HEK293 (cell line): Measurements from ENCODE around the gene PBXIP1.
A peak's percentile ranks its signal among the peaks of the same experiment; 100 is the strongest.

Experiments used
- CTCF ChIA-PET: fragments of 350-600 bp; formaldehyde crosslinking; extraction: SDS; loops from one replicate; lab custom pipeline; 2021; ENCODE audit warnings: antibody characterized with exemption; lab: Yijun Ruan, JAX
- POLR2A ChIA-PET: fragments of 300-600 bp; formaldehyde crosslinking; extraction: SDS; loops from one replicate; lab custom pipeline; 2020; ENCODE audit warnings: antibody characterized with exemption, inconsistent platforms; lab: Yijun Ruan, JAX
- H3K27ac ChIP-seq: fragments of 200-500 bp; sonication (Bioruptor generic); 2 replicates; pipeline ENCODE4 v1.5.1; 2014; ENCODE audit warnings: low read depth, low read length, control low read depth, inconsistent platforms; ENCODE audit errors: extremely low read depth
- H3K36me3 ChIP-seq, 2 experiments: fragments of 200-500 bp in 1 of 2; sonication (Bioruptor generic) in 1 of 2; 1 replicate in 1 of 2; 2 replicates in 1 of 2; pipeline ENCODE4 v1.5.1; 2014 to 2017; ENCODE audit warnings: inconsistent platforms in 2 of 2, low read length in 2 of 2; ENCODE audit not compliant: control insufficient read depth in 2 of 2, insufficient read depth in 1 of 2
- H3K4me1 ChIP-seq: fragments of 200-500 bp; sonication (Bioruptor generic); 2 replicates; pipeline ENCODE4 v1.5.1; 2014; ENCODE audit warnings: mild to moderate bottlenecking, low read length, inconsistent platforms; ENCODE audit not compliant: control insufficient read depth, insufficient read depth
- H3K4me3 ChIP-seq: 2 replicates; pipeline ENCODE4 v1.5.1; 2011; ENCODE audit warnings: low read depth, mild to moderate bottlenecking, control low read depth, low read length, moderate library complexity
- H3K9me3 ChIP-seq: fragments of 200-500 bp; sonication (Bioruptor generic); 2 replicates; pipeline ENCODE4 v1.5.1; 2014; ENCODE audit warnings: low read depth, low read length, inconsistent platforms; ENCODE audit not compliant: control insufficient read depth, insufficient read depth
- FEZF1 ChIP-seq: fragments of 450-650 bp; formaldehyde crosslinking; IDR thresholded peaks from 2 replicates; pipeline ENCODE4 v1.5.1; 2016; ENCODE audit warnings: missing biosample characterization, missing genetic modification characterization
- HOXC10 ChIP-seq: sonication (generic); formaldehyde crosslinking; IDR thresholded peaks from 2 replicates; pipeline ENCODE4 v1.8.1; 2023; ENCODE audit warnings: mild to moderate bottlenecking, missing genetic modification reagents
- KLF16 ChIP-seq: fragments of 450-650 bp; formaldehyde crosslinking; IDR thresholded peaks from 2 replicates; pipeline ENCODE4 v1.5.1; 2017; ENCODE audit warnings: missing biosample characterization, missing genetic modification characterization
- TCF7L2 ChIP-seq: IDR thresholded peaks from 2 replicates; pipeline ENCODE4 v1.6.1; 2011; ENCODE audit warnings: low read depth, mild to moderate bottlenecking, inconsistent platforms, low read length, moderate library complexity, borderline replicate concordance
- ZBTB48 ChIP-seq: fragments of 450-650 bp; formaldehyde crosslinking; IDR thresholded peaks from 2 replicates; pipeline ENCODE4 v1.5.1; 2016; ENCODE audit warnings: missing biosample characterization, missing genetic modification characterization
- ZFHX2 ChIP-seq: fragments of 450-650 bp; formaldehyde crosslinking; conservative IDR thresholded peaks from 2 replicates; pipeline ENCODE4 v1.5.1; 2016; ENCODE audit warnings: missing biosample characterization, missing genetic modification characterization
- ZNF146 ChIP-seq: fragments of 450-650 bp; formaldehyde crosslinking; IDR thresholded peaks from 2 replicates; pipeline ENCODE4 v1.5.1; 2016; ENCODE audit warnings: missing biosample characterization, missing genetic modification characterization
- ZNF19 ChIP-seq: fragments of 450-650 bp; formaldehyde crosslinking; IDR thresholded peaks from 2 replicates; pipeline ENCODE4; 2016; ENCODE audit warnings: missing biosample characterization, missing genetic modification characterization, low read depth
- ZNF211 ChIP-seq: fragments of 450-650 bp; formaldehyde crosslinking; IDR thresholded peaks from 2 replicates; pipeline ENCODE4 v1.5.1; 2016; ENCODE audit warnings: low read depth, missing biosample characterization, missing genetic modification characterization
- ZNF24 ChIP-seq: fragments of 450-650 bp; formaldehyde crosslinking; IDR thresholded peaks from 2 replicates; pipeline ENCODE4 v1.5.1; 2016; ENCODE audit warnings: missing biosample characterization, missing genetic modification characterization
- ZNF350 ChIP-seq: fragments of 450-650 bp; formaldehyde crosslinking; IDR thresholded peaks from 2 replicates; pipeline ENCODE4 v1.5.0; 2017; ENCODE audit warnings: missing biosample characterization, mild to moderate bottlenecking, missing genetic modification characterization
- ZNF423 ChIP-seq: fragments of 450-650 bp; formaldehyde crosslinking; IDR thresholded peaks from 2 replicates; pipeline ENCODE4 v1.5.1; 2016; ENCODE audit warnings: missing biosample characterization, missing genetic modification characterization
- ZNF433 ChIP-seq: fragments of 450-650 bp; formaldehyde crosslinking; IDR thresholded peaks from 2 replicates; pipeline ENCODE4 v1.5.1; 2016; ENCODE audit warnings: missing biosample characterization, missing genetic modification characterization, low read depth
- ZNF510 ChIP-seq: fragments of 450-650 bp; formaldehyde crosslinking; IDR thresholded peaks from 2 replicates; pipeline ENCODE4 v1.5.1; 2018; ENCODE audit warnings: mild to moderate bottlenecking, missing genetic modification characterization, missing biosample characterization; ENCODE audit not compliant: insufficient replicate concordance
- ZNF521 ChIP-seq: fragments of 450-650 bp; formaldehyde crosslinking; IDR thresholded peaks from 2 replicates; pipeline ENCODE4 v1.5.1; 2017; ENCODE audit warnings: missing biosample characterization, mild to moderate bottlenecking, missing genetic modification characterization
- ZNF544 ChIP-seq: fragments of 450-650 bp; formaldehyde crosslinking; IDR thresholded peaks from 2 replicates; pipeline ENCODE4 v1.5.0; 2017; ENCODE audit warnings: missing biosample characterization, missing genetic modification characterization
- ZNF561 ChIP-seq: fragments of 450-650 bp; IDR thresholded peaks from 2 replicates; pipeline ENCODE4 v1.5.1; 2018; ENCODE audit warnings: missing biosample characterization, missing genetic modification characterization, borderline replicate concordance
- ZNF571 ChIP-seq: fragments of 450-650 bp; formaldehyde crosslinking; IDR thresholded peaks from 2 replicates; pipeline ENCODE4 v1.5.0; 2017; ENCODE audit warnings: missing biosample characterization, missing genetic modification characterization
- ZNF664 ChIP-seq: fragments of 450-650 bp; formaldehyde crosslinking; IDR thresholded peaks from 2 replicates; pipeline ENCODE4 v1.5.1; 2016; ENCODE audit warnings: missing biosample characterization, missing genetic modification characterization
- ZNF677 ChIP-seq: fragments of 450-650 bp; IDR thresholded peaks from 2 replicates; pipeline ENCODE4 v1.5.0; 2018; ENCODE audit warnings: missing biosample characterization, mild to moderate bottlenecking, missing genetic modification characterization, moderate library complexity
- ZNF776 ChIP-seq: fragments of 450-650 bp; formaldehyde crosslinking; IDR thresholded peaks from 2 replicates; pipeline ENCODE4 v1.5.0; 2017; ENCODE audit warnings: missing biosample characterization, missing genetic modification characterization, borderline replicate concordance
- ZNF830 ChIP-seq: fragments of 450-650 bp; IDR thresholded peaks from 2 replicates; pipeline ENCODE4 v1.5.0; 2018; ENCODE audit warnings: missing biosample characterization, missing genetic modification characterization, low read depth, mild to moderate bottlenecking, moderate library complexity
- TF ChIP-seq, protein P1 (sequence below): fragments of 450-650 bp; formaldehyde crosslinking; optimal IDR thresholded peaks from 2 replicates; pipeline ENCODE3; 2016; ENCODE audit warnings: missing biosample characterization, mild to moderate bottlenecking, missing genetic modification characterization
- TF ChIP-seq, protein P2 (sequence below): fragments of 450-650 bp; formaldehyde crosslinking; IDR thresholded peaks from 2 replicates; pipeline ENCODE4 v1.5.1; 2016; ENCODE audit warnings: missing biosample characterization, missing genetic modification characterization
- TF ChIP-seq, protein P3 (sequence below): fragments of 450-650 bp; formaldehyde crosslinking; IDR thresholded peaks from 2 replicates; pipeline ENCODE4 v1.5.1; 2016; ENCODE audit warnings: missing biosample characterization, missing genetic modification characterization
- TF ChIP-seq, protein P4 (sequence below): fragments of 450-650 bp; formaldehyde crosslinking; IDR thresholded peaks from 2 replicates; pipeline ENCODE4 v1.5.1; 2016; ENCODE audit warnings: missing biosample characterization, missing genetic modification characterization
- TF ChIP-seq, protein P5 (sequence below): fragments of 450-650 bp; formaldehyde crosslinking; IDR thresholded peaks from 2 replicates; pipeline ENCODE4 v1.5.1; 2017; ENCODE audit warnings: missing biosample characterization, missing genetic modification characterization

PBXIP1 gene

DNA sequence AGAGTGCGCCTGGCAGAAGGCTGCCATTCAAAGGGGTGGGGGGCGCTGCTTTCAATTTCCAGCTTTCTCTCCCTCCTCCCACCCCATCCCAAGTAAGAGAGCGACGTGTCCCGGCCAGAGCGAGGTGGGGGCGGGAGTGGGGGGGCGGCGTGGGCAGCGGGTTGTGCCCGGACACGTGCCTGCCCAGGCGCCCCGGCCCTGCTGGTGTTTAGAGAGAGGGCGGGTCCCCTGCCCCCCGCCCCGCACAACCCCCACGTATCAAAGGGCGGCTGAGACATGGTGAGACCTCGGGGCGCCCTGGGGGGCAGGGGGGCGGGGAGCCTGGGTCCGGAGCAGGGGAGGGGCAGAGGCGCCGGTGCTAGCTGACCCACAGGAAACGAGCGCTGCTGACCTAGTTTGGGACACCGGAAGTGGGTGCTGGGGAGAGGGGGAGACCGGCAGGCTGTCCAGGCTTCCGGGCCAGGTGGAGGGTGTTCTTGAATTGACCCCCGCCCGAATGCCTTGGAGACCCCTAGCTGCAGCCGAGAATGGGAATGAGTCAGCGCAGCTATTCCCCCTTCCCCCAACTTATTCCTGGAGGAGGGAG, 48.0 kb upstream of the PBXIP1 start (continued):
- TF ChIP-seq, protein P1, sequence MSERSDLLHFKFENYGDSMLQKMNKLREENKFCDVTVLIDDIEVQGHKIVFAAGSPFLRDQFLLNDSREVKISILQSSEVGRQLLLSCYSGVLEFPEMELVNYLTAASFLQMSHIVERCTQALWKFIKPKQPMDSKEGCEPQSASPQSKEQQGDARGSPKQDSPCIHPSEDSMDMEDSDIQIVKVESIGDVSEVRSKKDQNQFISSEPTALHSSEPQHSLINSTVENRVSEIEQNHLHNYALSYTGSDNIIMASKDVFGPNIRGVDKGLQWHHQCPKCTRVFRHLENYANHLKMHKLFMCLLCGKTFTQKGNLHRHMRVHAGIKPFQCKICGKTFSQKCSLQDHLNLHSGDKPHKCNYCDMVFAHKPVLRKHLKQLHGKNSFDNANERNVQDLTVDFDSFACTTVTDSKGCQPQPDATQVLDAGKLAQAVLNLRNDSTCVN (tag by site-specific recombination) = peak; percentile 27
- TF ChIP-seq ZNF510 (tag by site-specific recombination) (no peak), ZNF776 (tag by site-specific recombination) (no peak), ZNF19 (no peak), ZNF211 (tag by site-specific recombination) (no peak)
- TF ChIP-seq, all 188 proteins: peak for 25

DNA sequence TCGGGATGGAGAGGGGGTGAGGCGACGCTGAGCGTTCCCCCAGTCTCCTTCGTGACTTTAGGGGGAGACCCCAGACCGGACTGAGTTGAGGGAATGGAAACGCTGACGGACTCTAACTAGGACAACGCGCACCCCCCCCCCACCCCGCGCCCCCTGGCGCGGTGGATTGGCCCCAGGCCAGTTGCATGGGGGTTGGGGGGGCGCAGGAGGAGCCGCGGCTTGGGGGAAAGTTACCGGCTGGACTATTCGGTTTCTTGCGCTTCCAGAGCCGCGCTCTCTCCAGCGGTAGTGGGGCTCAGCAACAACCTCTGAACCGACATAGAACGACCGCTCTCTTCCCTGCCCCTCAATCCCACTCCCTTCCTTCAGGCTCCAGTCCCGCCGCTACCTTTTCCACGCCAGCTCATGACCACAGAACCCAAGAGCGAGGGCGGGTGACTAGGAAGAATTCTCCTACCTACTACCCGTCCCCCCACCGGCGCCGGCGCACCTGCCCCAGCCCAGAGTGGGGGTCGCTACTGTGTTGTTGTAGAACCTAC, 47.4 kb upstream of the PBXIP1 start:
- ChIA-PET CTCF (interaction anchor here (1.1 to 2.1 kb wide), 3 partner anchors 8 to 47 kb away, joined by 3 to 11 read pairs (median 5); partner anchors contain the start of gene ADAM15), POLR2A (interaction anchor here (0.6 to 2.1 kb wide), 7 partner anchors 8 to 82 kb away, joined by 3 to 9 read pairs (median 7); partner anchors contain the start of genes FLAD1 and PYGO2)
- Histone ChIP-seq H3K36me3 (no peaks in the 10 kb centered on the region), H3K9me3 (no peaks in the 10 kb centered on the region), H3K4me1 (peaks cover 13% of the 10 kb centered on the region), H3K4me3 (peak overlapping the region; percentile 50), H3K27ac (peak overlapping the region; percentile 87; the same call in 1 of the 2 replicates)
- TF ChIP-seq ZNF571 (tag by site-specific recombination) (no peak), ZNF350 (tag by site-specific recombination) (no peak), ZFHX2 (tag by site-specific recombination) (no peak), ZNF561 (tag by site-specific recombination) (no peak), ZNF19 (no peak), ZNF146 (no peak), ZBTB48 (tag by site-specific recombination) (peak; percentile 59; the same call in 1 of the 2 replicates), ZNF24 (tag by site-specific recombination) (0 out of 2 replicates have a peak, but pooled peaks have one; percentile 9), ZNF423 (tag by site-specific recombination) (peak; percentile 70), ZNF544 (no peak), KLF16 (no peak), ZNF521 (tag by site-specific recombination) (no peak), ZNF830 (no peak), ZNF677 (tag by site-specific recombination) (no peak), FEZF1 (tag by site-specific recombination) (no peak), ZNF664 (tag by site-specific recombination) (no peak), HOXC10 (CRISPR knock-in tag) (no peak), TCF7L2 (no peak), ZNF433 (tag by site-specific recombination) (no peak)
- TF ChIP-seq, protein P2, sequence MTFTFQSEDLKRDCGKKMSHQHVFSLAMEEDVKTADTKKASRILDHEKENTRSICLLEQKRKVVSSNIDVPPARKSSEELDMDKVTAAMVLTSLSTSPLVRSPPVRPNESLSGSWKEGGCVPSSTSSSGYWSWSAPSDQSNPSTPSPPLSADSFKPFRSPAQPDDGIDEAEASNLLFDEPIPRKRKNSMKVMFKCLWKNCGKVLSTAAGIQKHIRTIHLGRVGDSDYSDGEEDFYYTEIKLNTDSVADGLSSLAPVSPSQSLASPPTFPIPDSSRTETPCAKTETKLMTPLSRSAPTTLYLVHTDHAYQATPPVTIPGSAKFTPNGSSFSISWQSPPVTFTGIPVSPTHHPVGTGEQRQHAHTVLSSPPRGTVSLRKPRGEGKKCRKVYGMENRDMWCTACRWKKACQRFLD (tag by site-specific recombination) = no peak
- TF ChIP-seq, protein P3, sequence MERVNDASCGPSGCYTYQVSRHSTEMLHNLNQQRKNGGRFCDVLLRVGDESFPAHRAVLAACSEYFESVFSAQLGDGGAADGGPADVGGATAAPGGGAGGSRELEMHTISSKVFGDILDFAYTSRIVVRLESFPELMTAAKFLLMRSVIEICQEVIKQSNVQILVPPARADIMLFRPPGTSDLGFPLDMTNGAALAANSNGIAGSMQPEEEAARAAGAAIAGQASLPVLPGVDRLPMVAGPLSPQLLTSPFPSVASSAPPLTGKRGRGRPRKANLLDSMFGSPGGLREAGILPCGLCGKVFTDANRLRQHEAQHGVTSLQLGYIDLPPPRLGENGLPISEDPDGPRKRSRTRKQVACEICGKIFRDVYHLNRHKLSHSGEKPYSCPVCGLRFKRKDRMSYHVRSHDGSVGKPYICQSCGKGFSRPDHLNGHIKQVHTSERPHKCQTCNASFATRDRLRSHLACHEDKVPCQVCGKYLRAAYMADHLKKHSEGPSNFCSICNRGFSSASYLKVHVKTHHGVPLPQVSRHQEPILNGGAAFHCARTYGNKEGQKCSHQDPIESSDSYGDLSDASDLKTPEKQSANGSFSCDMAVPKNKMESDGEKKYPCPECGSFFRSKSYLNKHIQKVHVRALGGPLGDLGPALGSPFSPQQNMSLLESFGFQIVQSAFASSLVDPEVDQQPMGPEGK (tag by site-specific recombination) = 0 out of 2 replicates have a peak, but pooled peaks have one; percentile 3
- TF ChIP-seq, protein P4, sequence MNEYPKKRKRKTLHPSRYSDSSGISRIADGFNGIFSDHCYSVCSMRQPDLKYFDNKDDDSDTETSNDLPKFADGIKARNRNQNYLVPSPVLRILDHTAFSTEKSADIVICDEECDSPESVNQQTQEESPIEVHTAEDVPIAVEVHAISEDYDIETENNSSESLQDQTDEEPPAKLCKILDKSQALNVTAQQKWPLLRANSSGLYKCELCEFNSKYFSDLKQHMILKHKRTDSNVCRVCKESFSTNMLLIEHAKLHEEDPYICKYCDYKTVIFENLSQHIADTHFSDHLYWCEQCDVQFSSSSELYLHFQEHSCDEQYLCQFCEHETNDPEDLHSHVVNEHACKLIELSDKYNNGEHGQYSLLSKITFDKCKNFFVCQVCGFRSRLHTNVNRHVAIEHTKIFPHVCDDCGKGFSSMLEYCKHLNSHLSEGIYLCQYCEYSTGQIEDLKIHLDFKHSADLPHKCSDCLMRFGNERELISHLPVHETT = no peak
- TF ChIP-seq, protein P5, sequence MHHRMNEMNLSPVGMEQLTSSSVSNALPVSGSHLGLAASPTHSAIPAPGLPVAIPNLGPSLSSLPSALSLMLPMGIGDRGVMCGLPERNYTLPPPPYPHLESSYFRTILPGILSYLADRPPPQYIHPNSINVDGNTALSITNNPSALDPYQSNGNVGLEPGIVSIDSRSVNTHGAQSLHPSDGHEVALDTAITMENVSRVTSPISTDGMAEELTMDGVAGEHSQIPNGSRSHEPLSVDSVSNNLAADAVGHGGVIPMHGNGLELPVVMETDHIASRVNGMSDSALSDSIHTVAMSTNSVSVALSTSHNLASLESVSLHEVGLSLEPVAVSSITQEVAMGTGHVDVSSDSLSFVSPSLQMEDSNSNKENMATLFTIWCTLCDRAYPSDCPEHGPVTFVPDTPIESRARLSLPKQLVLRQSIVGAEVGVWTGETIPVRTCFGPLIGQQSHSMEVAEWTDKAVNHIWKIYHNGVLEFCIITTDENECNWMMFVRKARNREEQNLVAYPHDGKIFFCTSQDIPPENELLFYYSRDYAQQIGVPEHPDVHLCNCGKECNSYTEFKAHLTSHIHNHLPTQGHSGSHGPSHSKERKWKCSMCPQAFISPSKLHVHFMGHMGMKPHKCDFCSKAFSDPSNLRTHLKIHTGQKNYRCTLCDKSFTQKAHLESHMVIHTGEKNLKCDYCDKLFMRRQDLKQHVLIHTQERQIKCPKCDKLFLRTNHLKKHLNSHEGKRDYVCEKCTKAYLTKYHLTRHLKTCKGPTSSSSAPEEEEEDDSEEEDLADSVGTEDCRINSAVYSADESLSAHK (tag by site-specific recombination) = no peak
